SH-SY5Y (cell line): ENCODE data around the gene STAG2.

Source experiments
- GATA2 ChIP-seq: IDR thresholded peaks from 2 replicates; pipeline ENCODE4 v1.6.1; 2011; ENCODE audit warnings: mild to moderate bottlenecking, low read depth, low read length
- GATA3 ChIP-seq: IDR thresholded peaks from 2 replicates; pipeline ENCODE4 v1.6.1; 2011; ENCODE audit warnings: low read depth, mild to moderate bottlenecking, low read length, moderate library complexity

DNA sequence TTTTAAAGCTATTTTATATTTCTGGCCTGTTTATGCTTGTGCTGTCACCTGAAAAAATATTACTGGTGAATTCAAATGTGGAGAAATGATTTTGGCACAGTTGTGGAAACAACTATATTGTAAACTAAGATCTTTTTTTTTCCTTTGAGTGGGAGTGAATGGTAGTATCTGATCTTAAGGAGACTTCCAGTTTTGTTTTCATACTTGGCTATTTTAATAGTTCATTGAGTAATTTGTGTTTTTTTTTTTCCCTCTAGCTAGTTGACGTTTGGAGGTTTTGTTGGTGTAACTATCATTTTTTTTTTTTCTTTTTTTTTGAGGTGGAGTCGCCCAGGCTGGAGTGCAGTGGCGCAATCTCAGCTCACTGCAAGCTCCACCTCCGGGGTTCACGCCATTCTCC is 10.5 kb downstream of the STAG2 start:
- TF ChIP-seq GATA2 (no peak), GATA3 (no peak)
